Measurements from ENCODE around the gene ZFR.

Gene ZFR

DNA sequence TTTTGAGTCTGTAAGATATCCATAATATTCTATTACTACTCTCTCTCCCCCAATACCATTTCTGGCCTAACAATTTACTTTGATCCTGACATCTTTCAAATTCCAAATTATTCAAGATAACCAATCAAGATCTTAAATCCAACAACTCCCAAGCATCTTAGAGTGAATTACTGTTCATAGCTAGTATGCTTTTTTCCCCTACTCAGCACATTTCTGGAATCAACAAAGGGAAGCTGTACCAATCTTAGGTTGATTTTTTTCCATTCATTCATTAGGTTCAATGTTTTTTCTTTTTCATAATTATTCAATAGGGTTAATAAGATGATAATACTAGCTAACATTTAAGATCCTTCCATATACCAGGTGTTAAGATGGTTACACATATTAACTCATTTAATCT lies 81.5 kb downstream of the ZFR start:
- DNase-seq (ENCODE audit: low read depth in 2 of 3, low spot score in 2 of 3) = no peak

GRCh38 chr5:32362527-32362926 lies 82.0 kb downstream of the ZFR start:
- DNase-seq (ENCODE audit: low read depth in 2 of 3, low spot score in 2 of 3) = no peak

DNA sequence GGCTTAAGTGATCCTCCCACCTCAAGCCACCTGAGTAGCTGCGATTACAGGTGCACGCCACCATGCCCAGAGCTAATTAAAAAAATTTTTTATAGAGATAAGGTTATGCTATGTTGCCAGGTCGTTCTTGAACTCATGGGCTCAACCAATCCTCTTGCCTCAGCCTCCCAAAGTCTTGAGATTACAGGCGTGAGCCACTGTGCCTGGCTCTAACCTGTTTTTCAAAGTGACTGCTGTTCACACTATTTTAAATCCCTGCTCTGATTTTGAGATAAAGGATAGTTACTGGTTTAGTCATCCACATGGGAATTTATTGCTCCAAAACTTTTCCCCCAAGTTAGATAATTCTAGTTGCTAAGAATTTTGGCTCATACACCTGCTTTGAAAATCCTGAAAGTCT lies 83.6 kb downstream of the ZFR start:
- DNase-seq (ENCODE audit: low read depth in 2 of 3, low spot score in 2 of 3) = no peak

DNA sequence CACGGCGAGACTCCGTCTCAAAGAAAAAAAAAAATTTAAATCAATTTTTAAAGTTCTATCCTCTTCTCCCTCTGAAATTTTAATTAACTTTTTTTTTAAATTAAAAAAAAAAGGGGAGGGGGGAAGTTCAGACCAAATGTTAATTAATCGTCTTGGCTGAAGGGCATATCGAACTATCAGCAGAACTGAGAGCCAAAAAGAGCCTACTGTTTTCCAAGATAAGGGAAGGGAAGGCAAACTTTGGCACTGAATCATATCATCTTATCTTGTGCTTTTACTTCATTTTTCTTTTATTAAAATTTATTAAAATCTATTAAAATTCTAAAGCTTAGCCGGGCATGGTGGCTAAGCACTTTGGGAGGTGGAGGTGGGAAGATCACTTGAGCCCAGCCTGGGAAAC lies 85.9 kb downstream of the ZFR start:
- no peak for DNase-seq (ENCODE audit: low read depth in 2 of 3, low spot score in 2 of 3)

DNA sequence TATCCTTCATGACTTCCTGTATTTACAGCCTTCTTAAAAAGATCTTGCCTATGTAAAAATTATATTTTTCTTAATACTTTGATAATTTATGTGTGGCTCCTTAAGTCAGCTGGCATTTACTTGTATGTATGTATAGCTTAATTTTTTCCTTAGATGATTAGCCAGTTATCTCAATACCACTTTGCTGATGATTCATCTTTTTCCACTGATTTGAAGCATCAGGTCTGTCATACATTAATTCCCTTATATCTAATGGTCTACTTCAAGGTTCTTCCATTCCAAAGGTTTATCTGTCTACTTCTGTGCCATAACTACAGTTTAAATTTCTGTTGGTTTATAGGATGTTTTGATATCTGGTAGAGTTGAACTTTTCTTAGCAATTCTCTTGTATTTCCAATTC lies 86.9 kb downstream of the ZFR start:
- no peak for DNase-seq (ENCODE audit: low read depth in 2 of 3, low spot score in 2 of 3)

DNA sequence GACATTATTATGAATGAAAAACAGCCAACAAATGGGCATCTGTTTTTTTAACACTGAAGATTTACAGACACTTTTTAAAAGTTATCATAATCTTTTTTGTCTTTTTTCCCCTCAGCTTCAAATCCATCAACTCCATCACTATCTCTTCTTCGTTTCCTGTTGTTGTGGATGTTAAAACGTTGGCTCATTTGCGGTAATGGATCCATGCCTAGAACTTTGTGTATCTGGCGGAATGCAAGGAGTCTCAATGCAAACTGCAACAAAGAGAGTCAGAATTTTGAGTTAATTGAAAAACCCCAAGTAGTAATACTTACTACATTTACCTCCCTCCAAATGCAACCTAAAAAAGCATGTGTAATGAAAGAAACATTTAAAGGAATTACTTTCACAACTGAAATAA lies 88.9 kb downstream of the ZFR start:
- DNase-seq (ENCODE audit: low read depth in 2 of 3, low spot score in 2 of 3) = no peak

DNA sequence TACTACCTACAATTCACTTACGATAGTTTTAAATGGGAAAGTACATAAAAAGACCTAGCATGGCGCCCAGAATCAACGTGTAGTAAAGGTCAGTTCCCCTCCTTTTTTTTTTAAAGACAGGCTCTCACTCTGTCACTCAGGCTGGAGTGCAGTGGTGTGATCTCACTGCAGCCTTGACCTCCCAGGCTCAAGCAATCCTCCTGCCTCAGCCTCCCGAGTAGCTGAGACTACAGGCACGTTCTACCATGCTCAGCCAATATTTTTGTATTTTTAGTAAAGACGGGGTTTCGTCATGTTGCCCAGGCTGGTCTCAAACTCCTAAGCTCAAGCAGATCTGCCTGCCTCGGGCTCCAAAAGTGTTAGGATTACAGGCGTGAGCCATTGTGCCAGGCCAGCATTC lies 91.1 kb downstream of the ZFR start:
- DNase-seq (ENCODE audit: low read depth in 2 of 3, low spot score in 2 of 3) = no peak

DNA sequence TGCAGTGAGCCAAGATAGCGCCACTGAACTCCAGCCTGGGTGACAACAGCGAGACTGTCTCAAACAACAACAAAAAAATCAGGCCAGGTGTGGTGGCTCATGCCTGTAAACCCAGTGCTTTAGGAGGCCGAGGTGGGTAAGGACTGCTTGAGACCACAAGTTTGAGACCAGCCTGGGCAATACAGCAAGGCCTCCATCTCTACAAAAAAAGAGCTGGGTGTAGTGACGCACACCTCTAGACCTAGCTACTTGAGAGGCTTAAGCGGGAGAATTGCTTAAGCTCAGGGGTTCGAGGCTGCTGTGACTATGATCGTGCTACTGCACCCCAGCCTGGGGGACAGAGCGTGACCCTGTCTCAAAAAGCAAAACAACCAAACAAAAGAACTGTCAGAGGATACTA lies 91.9 kb downstream of the ZFR start:
- DNase-seq (ENCODE audit: low read depth in 2 of 3, low spot score in 2 of 3) = no peak

GRCh38 chr5:32346869-32347268 lies 97.7 kb downstream of the ZFR start:
- no peak for DNase-seq (ENCODE audit: low read depth in 2 of 3, low spot score in 2 of 3)

DNA sequence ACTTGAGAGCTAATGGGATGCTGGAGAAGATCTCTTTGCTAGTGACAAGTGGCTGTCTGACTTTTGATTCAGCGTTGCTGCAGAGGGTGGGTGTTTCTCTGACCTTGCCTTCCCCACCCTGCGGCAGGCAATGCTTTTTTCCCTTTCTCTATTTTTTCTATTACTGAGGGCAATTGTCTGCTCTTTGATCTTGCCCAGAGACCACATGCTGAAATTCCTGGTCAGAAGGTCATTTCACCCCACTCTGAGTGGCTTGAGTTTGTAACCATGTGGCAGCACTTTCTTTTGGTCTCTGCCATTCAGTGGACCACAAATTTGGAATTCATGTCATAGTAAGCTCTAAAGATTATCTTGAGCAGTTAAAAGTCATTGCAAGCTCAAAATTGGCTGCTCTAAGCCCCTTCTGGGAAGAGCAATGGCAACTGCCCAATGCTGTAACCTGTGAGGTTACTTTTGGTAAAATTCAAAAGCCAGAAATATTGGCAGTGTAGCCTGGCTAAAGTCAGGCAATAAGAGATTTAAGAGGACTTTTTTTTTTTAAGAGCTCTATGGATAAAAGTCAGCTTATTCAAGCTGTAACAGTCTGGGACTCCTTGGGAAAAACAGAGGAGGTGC lies 101.4 kb downstream of the ZFR start:
- DNase-seq (ENCODE audit: low read depth in 2 of 3, low spot score in 2 of 3) = no peak

GRCh38 chr5:32342656-32343055 lies 101.9 kb downstream of the ZFR start:
- DNase-seq (ENCODE audit: low read depth in 2 of 3, low spot score in 2 of 3) = no peak

DNA sequence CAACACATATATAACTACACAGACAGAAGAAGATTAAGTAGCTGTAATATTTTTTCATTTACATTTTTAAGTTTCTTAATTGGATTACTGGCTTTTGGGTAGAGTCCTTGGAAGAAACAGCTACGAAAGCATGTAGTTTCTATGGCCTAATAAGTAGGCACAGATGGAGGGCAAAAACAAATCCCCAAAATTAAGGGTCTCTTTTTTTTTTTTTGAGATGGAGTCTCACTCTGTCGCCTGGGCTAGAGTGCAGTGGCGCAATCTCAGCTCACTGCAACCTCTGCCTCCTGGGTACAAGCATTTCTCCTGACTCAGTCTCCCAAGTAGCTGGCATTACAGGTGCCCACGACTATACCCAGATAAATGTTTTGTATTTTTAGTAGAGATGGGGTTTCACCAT lies 104.7 kb downstream of the ZFR start:
- DNase-seq (ENCODE audit: low read depth in 2 of 3, low spot score in 2 of 3) = no peak

- no peak for DNase-seq (ENCODE audit: low read depth in 2 of 3, low spot score in 2 of 3)
Observed at GRCh38 chr5:32339198-32339597, 105.3 kb downstream of the ZFR start.

DNA sequence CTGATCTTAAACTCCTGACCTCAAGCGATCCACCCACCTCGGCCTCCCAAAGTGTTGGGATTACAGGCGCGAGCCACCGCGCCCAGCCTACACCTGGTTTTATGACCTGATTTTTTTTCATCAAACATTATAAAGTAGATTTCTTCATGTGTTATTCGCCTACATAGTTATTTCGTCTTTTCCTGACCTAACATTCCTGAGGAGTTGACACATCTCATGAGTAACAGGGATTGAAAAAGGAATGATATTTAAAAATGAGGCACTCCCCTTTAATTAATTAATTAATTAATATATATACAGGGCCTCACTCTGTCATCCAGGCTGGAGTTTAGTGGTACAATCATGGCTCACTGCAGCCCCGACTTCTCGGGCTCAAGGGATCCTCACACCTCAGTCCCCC lies 111.6 kb downstream of the ZFR start:
- no peak for DNase-seq (ENCODE audit: low read depth in 2 of 3, low spot score in 2 of 3)

GRCh38 chr5:32332361-32332760 lies 112.2 kb downstream of the ZFR start:
- DNase-seq (ENCODE audit: low read depth in 2 of 3, low spot score in 2 of 3) = no peak

- DNase-seq (ENCODE audit: low read depth in 2 of 3, low spot score in 2 of 3) = no peak
Observed at GRCh38 chr5:32331935-32332274, 112.6 kb downstream of the ZFR start.

DNA sequence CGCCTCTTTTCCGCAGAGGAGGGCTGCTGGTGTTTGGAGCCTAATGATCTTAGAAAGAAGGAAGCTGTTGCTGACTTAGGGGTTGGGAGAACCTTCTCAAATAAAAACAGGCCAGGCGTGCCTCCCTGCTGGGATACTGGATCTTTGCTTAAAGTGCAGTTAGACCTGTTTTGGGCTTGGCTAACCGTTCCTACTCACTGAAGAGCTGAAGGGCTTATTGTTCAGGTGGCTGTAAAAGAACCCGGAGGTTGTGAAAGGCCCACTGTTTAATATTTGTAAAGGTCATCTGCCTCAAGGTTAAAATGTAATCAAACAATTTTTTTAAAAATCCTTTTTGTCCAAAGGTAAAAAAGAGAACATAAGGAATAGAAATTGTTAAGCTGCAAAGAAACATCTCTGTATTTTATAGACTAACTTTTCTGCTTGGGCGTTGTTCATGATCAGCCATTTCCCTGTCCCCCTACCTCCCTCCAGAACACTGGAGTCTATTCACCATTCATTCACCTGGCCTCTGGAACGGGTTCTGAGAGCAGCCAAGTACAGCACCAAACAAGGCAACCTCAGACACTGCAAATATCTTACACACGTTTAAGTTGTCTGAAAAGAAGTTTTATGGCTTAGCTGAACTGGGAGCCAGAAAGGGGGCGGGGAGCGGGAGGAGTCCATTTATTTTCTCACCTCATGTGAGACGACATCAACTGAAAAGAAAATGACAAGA lies 113.2 kb downstream of the ZFR start:
- no peak for DNase-seq (ENCODE audit: low read depth in 2 of 3, low spot score in 2 of 3)

DNA sequence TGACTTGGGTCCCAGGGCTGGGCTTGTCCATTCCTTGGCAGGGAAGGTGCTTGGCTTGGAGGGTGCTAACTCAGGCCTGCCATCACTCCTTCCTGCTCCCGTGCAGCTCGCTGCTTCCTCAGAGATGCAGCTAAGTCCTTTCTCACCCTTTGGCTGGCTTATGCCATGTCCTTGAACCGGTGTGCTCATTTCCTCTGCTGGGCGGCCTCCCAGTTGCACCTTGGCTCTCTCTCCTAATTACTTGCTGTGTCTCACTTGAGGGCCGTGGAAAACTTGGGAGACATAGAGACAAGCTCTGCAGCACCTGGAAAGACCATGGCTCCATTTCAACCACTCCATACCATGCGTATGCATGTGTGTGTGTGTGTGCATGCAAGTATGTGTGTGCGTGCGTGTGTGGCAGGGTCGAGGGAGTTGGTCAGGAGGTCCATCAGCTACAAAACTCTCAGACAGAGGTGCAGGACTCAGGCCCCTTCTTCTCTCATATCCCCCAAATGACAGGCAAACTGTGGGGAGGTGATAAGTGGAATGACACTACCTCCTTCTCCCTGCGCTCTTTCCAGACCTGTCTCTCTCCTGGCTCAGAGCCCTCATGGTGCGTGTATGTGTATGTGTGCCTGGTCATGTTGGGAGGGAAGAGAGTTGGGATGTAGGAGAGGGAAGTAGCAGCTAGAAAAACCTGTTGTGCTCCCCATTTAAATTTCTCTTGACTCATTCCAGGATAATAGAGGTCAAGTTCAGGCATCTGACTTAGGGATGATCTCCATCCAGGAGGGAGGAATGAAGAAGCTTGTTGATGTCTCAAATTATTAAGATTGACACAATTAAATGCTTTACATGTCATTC lies 114.2 kb downstream of the ZFR start:
- no peak for DNase-seq (ENCODE audit: low read depth in 2 of 3, low spot score in 2 of 3)

DNA sequence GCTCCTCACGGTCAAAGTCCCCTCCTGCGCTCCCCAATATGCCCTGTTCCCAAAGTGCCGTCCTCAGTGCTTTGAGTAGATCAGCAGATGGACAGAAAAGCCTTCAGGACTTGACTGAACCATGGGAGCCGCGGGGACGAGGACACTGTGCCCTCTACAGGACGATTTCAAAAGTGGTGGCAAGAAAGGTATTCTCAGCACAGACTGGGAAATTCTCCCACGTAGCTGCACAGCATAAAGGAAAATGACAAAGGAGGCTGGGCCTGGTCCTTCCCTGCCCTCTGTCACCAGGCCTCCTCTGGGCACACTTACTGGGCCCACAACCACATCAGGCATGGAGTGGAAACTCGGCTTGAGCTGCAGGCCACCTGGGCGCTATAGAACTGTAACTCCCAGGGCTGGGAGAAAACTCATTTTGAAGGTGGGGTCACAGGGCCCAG lies 115.1 kb downstream of the ZFR start:
- DNase-seq (ENCODE audit: low read depth in 2 of 3, low spot score in 2 of 3) = no peak

DNA sequence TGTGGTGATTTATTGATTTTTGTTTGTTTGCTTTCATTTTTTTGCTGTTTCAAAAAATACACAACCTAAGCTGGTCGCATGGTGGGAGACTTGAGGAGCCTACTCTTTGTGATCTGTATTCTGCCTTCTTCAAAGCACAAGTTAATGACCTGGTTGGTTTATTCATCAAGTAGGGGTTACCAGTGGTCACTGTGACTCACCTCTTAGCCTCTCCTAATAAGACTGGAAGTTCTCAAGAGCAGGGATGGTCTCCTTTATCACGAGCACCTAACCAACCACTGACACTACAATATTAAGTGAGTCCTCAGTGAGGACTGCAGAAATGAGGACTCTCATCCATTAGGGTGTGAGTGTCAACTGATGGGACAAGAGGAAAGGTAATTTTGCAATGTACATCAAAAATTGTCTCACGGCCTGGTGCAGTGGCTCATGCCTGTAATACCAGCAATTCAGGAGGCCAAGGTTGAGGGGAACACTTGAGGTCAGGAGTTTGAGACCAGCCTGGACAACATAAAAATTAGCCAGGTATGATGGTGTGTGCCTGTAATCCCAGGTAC lies 118.2 kb downstream of the ZFR start:
- DNase-seq (ENCODE audit: low read depth in 2 of 3, low spot score in 2 of 3) = no peak

- no peak for DNase-seq (ENCODE audit: low read depth in 2 of 3, low spot score in 2 of 3)
Observed at GRCh38 chr5:32325616-32326015, 118.9 kb downstream of the ZFR start.

DNA sequence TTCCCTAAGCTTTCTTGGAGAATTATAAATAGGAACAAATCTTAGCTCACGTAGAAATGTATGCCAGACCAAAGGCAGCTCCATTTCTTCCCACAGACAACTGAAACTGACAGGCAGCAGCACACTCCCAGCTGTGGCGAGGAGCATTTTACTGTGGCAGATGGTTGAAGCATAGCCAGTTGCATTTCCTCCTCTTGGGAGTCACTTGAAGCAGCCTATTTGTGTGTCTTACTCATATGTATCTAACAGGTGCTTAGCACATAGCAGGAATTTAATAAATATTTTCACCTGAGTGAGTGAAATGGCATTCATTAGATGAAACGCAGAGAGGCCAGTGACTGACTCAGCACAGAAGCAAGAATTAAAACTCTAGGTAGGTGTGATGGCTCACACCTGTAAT lies 119.5 kb downstream of the ZFR start:
- DNase-seq (ENCODE audit: low read depth in 2 of 3, low spot score in 2 of 3) = no peak
